Measurements from ENCODE around the gene SIGLEC10. TPM values are rescaled to one million over a fixed set of nuclear protein-coding genes. Genes with fewer than 3 reads are reported as not detected.

The SIGLEC10 gene
- total RNA-seq, 1 donor from 2014 or later, result not detected

- no peak for DNase-seq (ENCODE audit: low spot score, unreplicated experiment)
- H3K27me3 Mint-ChIP-seq, result no peaks in the 10 kb centered on the region
- H3K4me1 Mint-ChIP-seq (ENCODE audit: low read depth), result peaks cover 33% of the 10 kb centered on the region
- no peak overlapping the region for H3K4me3 Mint-ChIP-seq (ENCODE audit: low read depth)
- H3K36me3 Mint-ChIP-seq (ENCODE audit: insufficient read depth), result no peaks in the 10 kb centered on the region
- no peaks in the 10 kb centered on the region for H3K9me3 Mint-ChIP-seq (ENCODE audit: low read depth)
- H3K27ac Mint-ChIP-seq, result no peak overlapping the region
- TF ChIP-seq CTCF (IDR thresholded peaks at IDR 0.05; ENCODE audit: unreplicated experiment), result no peak
Observed at GRCh38 chr19:51361239-51361638, 56.2 kb downstream of the SIGLEC10 start.

Other genes with a start within 250 kb of the SIGLEC10 start
- gene CD33, start 192.6 kb downstream of the SIGLEC10 start, total RNA-seq, result not detected in 2 replicates
- gene SIGLECL1, start 166.6 kb downstream of the SIGLEC10 start, total RNA-seq, result not detected in 2 replicates
- 44.8 and 44.9 TPM in 2 replicates for gene IGLON5, start 106.0 kb downstream of the SIGLEC10 start, total RNA-seq
- 6.3 and 7.0 TPM in 2 replicates for gene VSIG10L, start 75.5 kb downstream of the SIGLEC10 start, total RNA-seq
- gene ETFB, start 51.3 kb downstream of the SIGLEC10 start, total RNA-seq, result 63.2 and 69.5 TPM in 2 replicates
- gene CLDND2, start 48.6 kb downstream of the SIGLEC10 start, total RNA-seq, result 0.73 and 1.4 TPM in 2 replicates
- not detected in 2 replicates for gene NKG7, start 45.0 kb downstream of the SIGLEC10 start, total RNA-seq
- gene LIM2, start 29.7 kb downstream of the SIGLEC10 start, total RNA-seq, result not detected in 2 replicates
- 0.53 and 0.98 TPM in 2 replicates for gene C19orf84, start 27.1 kb downstream of the SIGLEC10 start, total RNA-seq
- gene SIGLEC8, start 40.8 kb upstream of the SIGLEC10 start, total RNA-seq, result not detected in 2 replicates
- not detected in 2 replicates for gene CEACAM18, start 60.9 kb upstream of the SIGLEC10 start, total RNA-seq
- gene SIGLEC12, start 84.2 kb upstream of the SIGLEC10 start, total RNA-seq, result not detected in 2 replicates
- not detected in 2 replicates for gene SIGLEC6, start 114.0 kb upstream of the SIGLEC10 start, total RNA-seq
- 14.6 and 14.9 TPM in 2 replicates for gene ZNF175, start 153.6 kb upstream of the SIGLEC10 start, total RNA-seq
- gene SIGLEC5, start 212.8 kb upstream of the SIGLEC10 start, total RNA-seq, result not detected in 2 replicates
- not detected in 2 replicates for gene SIGLEC14, start 229.2 kb upstream of the SIGLEC10 start, total RNA-seq

Data from progenitor cell of endocrine pancreas (in vitro differentiated cells).